Adrenal gland (tissue), 5 donors: ENCODE measurements around the gene MARCHF3.

ENCODE experiments used
- CTCF ChIP-seq, 6 experiments: fragments of 450-650 bp in 4 of 6; fragments of 200-600 bp in 2 of 6; sonication (generic) in 1 of 6; IDR thresholded peaks; 1 replicate in 5 of 6; 2 replicates in 1 of 6; pipeline versions ENCODE4 v1.5.1 to v1.8.0; 2016 to 2021; ENCODE audit warnings: antibody characterized with exemption in 6 of 6, mild to moderate bottlenecking in 2 of 6, moderate library complexity in 1 of 6
- POLR2A ChIP-seq, 2 donors: fragments of 450-650 bp; IDR thresholded peaks; one replicate each; pipeline ENCODE4 v1.6.1; 2017; ENCODE audit warnings: antibody characterized with exemption in 2 of 2, mild to moderate bottlenecking in 2 of 2, moderate library complexity in 1 of 2
- donor health status: DM: no; HTN: no; CAD: no.

- no peak for TF ChIP-seq POLR2A (IDR thresholded peaks at IDR 0.05)
- TF ChIP-seq CTCF (IDR thresholded peaks at IDR 0.05) = no peak
These were observed 165.1 kb downstream of the MARCHF3 start for GRCh38 chr5:126865299-126865698.
